ENCODE data around the gene YLPM1. TPM values are rescaled to one million over a fixed set of nuclear protein-coding genes. Genes with fewer than 3 reads are reported as not detected.

Gene YLPM1
- total and polyA plus RNA-seq, 2 donors (not counting 3 experiments of a cell fraction or from before 2014, with no cell fraction given): 14.9 to 85.7 TPM

- DNase-seq (ENCODE audit: low read depth, low spot score) (peak; percentile 22), FAIRE-seq (peak; percentile 18)
- ChIA-PET POLR2A (interaction anchor here (0.8 kb wide), 1 partner anchor 16 kb away, joined by 8 read pairs; no protein-coding TSS in a partner anchor), CTCF (interaction anchor here (1.3 to 14.1 kb wide), 4 partner anchors 15 to 212 kb away, joined by 6 to 245 read pairs (median 32); no protein-coding TSS in a partner anchor)
- Histone ChIP-seq H3K9me1 (replicated peaks; ENCODE audit: control insufficient read depth, extremely low read depth, insufficient read depth, low read length) (no peaks in the 10 kb centered on the region), H3K9ac (replicated peaks; ENCODE audit: extremely low read depth, insufficient read depth, low read length) (no peak within 1 kb of the TSS), H3K36me3 (ENCODE audit: control insufficient read depth in 2 of 2, extremely low read depth in 1 of 2, insufficient read depth in 2 of 2, low read length in 2 of 2) (no peaks in the 10 kb centered on the region), H2AFZ (ENCODE audit: low read depth, low read length) (peak within 1 kb of the TSS; percentile 58), H4K20me1 (replicated peaks; ENCODE audit: control insufficient read depth, extremely low read depth, insufficient read depth, low read length) (no peaks in the 10 kb centered on the region), H3K27me3 (ENCODE audit: control insufficient read depth in 2 of 2, insufficient read depth in 2 of 2, low read length in 2 of 2) (no peaks in the 10 kb centered on the region), H3K4me3 (replicated peaks in 1 of 3; ENCODE audit: insufficient read depth in 1 of 3, low read depth in 1 of 3, low read length in 3 of 3) (no peak within 1 kb of the TSS), H3K79me2 (ENCODE audit: control insufficient read depth, insufficient read depth, low read length) (no peaks in the 10 kb centered on the region), H3K27ac (ENCODE audit: insufficient read depth, low read depth, low read length) (no peak within 1 kb of the TSS), H3K4me1 (ENCODE audit: control insufficient read depth, extremely low read depth, insufficient read depth, low read length) (peaks cover 10% of the 10 kb centered on the region), H3K9me3 (replicated peaks; ENCODE audit: control insufficient read depth, insufficient read depth, low read length) (no peaks in the 10 kb centered on the region), H3K4me2 (ENCODE audit: insufficient read depth, low read length) (no peak within 1 kb of the TSS)
- no peak for TF ChIP-seq EZH2 (IDR thresholded peaks at IDR 0.05; ENCODE audit: borderline replicate concordance, low read depth, low read length, severe bottlenecking)
- dilution Hi-C loops (cut with MboI; ENCODE audit: extremely low pct_ligation_motif_present, low sequenced_read_pairs): no loop called here
- intact Hi-C loops (cut with micrococcal nuclease): no loop called here
- no TSS peak for BruUV-seq (replicated peaks)
Observed at GRCh38 chr14:74875941-74876913, 113.1 kb downstream of the YLPM1 start, which contains the start of gene PROX2. PROX2 (minus strand) TSS chr14:74876145; CDS start chr14:74863834, 12,311 bp downstream.

GRCh38 chr14:74879427-74880182 lies 116.5 kb downstream of the YLPM1 start:
- no peak overlapping the region for H3K27ac ChIP-seq (ENCODE audit: insufficient read depth, low read depth, low read length)
- FAIRE-seq: no peak
- peaks cover 28% of the 10 kb centered on the region for H3K4me1 ChIP-seq (ENCODE audit: control insufficient read depth, extremely low read depth, insufficient read depth, low read length)
- ChIA-PET POLR2A (interaction anchor here (0.6 kb wide), 1 partner anchor 206 kb away, joined by 7 read pairs; no protein-coding TSS in a partner anchor), CTCF (interaction anchor here (0.7 to 14.1 kb wide), 6 partner anchors 11 to 209 kb away, joined by 3 to 245 read pairs (median 14); no protein-coding TSS in a partner anchor)
- TF ChIP-seq POLR2A (IDR thresholded peaks at IDR 0.05; ENCODE audit: low read depth, low read length): no peak
- TF ChIP-seq, protein P1, sequence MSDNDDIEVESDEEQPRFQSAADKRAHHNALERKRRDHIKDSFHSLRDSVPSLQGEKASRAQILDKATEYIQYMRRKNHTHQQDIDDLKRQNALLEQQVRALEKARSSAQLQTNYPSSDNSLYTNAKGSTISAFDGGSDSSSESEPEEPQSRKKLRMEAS (IDR thresholded peaks at IDR 0.05; ENCODE audit: insufficient read depth, insufficient read length): no peak
- TF ChIP-seq EZH2 (IDR thresholded peaks at IDR 0.05; ENCODE audit: borderline replicate concordance, low read depth, low read length, severe bottlenecking): no peak
- TF ChIP-seq POLR2AphosphoS5 (IDR thresholded peaks at IDR 0.05; ENCODE audit: insufficient read depth, low read depth, low read length): no peak
- dilution Hi-C loops (cut with MboI; ENCODE audit: extremely low pct_ligation_motif_present, low sequenced_read_pairs): no loop called here
- H3K27me3 ChIP-seq (ENCODE audit: control insufficient read depth in 2 of 2, insufficient read depth in 2 of 2, low read length in 2 of 2): no peaks in the 10 kb centered on the region
- no peak overlapping the region for H3K9ac ChIP-seq (replicated peaks; ENCODE audit: extremely low read depth, insufficient read depth, low read length)
- BruUV-seq (replicated peaks): no TSS peak
- H3K79me2 ChIP-seq (ENCODE audit: control insufficient read depth, insufficient read depth, low read length): peaks cover 27% of the 10 kb centered on the region
- intact Hi-C loops (cut with micrococcal nuclease): no loop called here
- H4K20me1 ChIP-seq (replicated peaks; ENCODE audit: control insufficient read depth, extremely low read depth, insufficient read depth, low read length): peaks cover 6% of the 10 kb centered on the region
- no peak for DNase-seq (ENCODE audit: low read depth, low spot score)
- no peak overlapping the region for H3K4me3 ChIP-seq (replicated peaks in 1 of 3; ENCODE audit: insufficient read depth in 1 of 3, low read depth in 1 of 3, low read length in 3 of 3)
- H2AFZ ChIP-seq (ENCODE audit: low read depth, low read length): no peak overlapping the region
- no peak overlapping the region for H3K4me2 ChIP-seq (ENCODE audit: insufficient read depth, low read length)
- H3K9me3 ChIP-seq (replicated peaks; ENCODE audit: control insufficient read depth, insufficient read depth, low read length): no peaks in the 10 kb centered on the region
- H3K9me1 ChIP-seq (replicated peaks; ENCODE audit: control insufficient read depth, extremely low read depth, insufficient read depth, low read length): peaks cover 3% of the 10 kb centered on the region
- no peaks in the 10 kb centered on the region for H3K36me3 ChIP-seq (ENCODE audit: control insufficient read depth in 2 of 2, extremely low read depth in 1 of 2, insufficient read depth in 2 of 2, low read length in 2 of 2)
